SK-N-SH (cell line): ENCODE results near the gene FBXO30. TPM values are rescaled to one million over a fixed set of nuclear protein-coding genes. Genes with fewer than 3 reads are reported as not detected.

Source experiments
- CTCF ChIA-PET: fragments of 300-600, 350-600 bp; formaldehyde crosslinking; extraction: SDS; loops from one replicate; lab custom pipeline; 2021; lab: Yijun Ruan, JAX
- POLR2A ChIA-PET: fragments of 350-600 bp; sonication (Branson Sonifier 250); formaldehyde crosslinking; extraction: SDS; loops from one replicate; lab custom pipeline; 2020; ENCODE audit warnings: antibody characterized with exemption, inconsistent platforms; lab: Yijun Ruan, JAX
- DNase-seq: peaks from one replicate; pipeline ENCODE4 v3.0.0; 2012
- H2AFZ ChIP-seq: fragments of 200-600 bp; sonication (generic); 2 replicates; pipeline ENCODE4 v1.8.1; 2016; ENCODE audit warnings: antibody characterized with exemption, mild to moderate bottlenecking, low read depth
- H3F3A ChIP-seq: fragments of 200-600 bp; sonication (generic); replicated peaks from 2 replicates; pipeline ENCODE3; 2016; ENCODE audit warnings: antibody characterized with exemption, mild to moderate bottlenecking; ENCODE audit not compliant: insufficient read depth
- H3K27ac ChIP-seq, 2 experiments: fragments of 200-500 bp in 1 of 2; fragments of 200-600 bp in 1 of 2; sonication (Bioruptor generic) in 1 of 2; sonication (generic), shearing (Covaris generic) in 1 of 2; 2 replicates each; pipeline versions ENCODE4 v1.5.1 to v1.6.1; 2014 to 2016; ENCODE audit warnings: low read depth in 2 of 2, inconsistent platforms in 1 of 2, low read length in 1 of 2, mild to moderate bottlenecking in 1 of 2, mixed read lengths in 1 of 2
- H3K27me3 ChIP-seq: fragments of 200-600 bp; sonication (generic), shearing (Covaris generic); 2 replicates; pipeline ENCODE4 v1.6.1; 2016; ENCODE audit warnings: mixed run types; ENCODE audit not compliant: insufficient read depth
- H3K36me3 ChIP-seq, 2 experiments: fragments of 200-500 bp in 1 of 2; fragments of 200-600 bp in 1 of 2; sonication (Bioruptor generic) in 1 of 2; sonication (generic) in 1 of 2; replicated peaks in 1 of 2; 2 replicates each; pipeline versions ENCODE3 to v1.5.1; 2014 to 2016; ENCODE audit warnings: low read length in 1 of 2, mild to moderate bottlenecking in 1 of 2; ENCODE audit not compliant: insufficient read depth in 2 of 2, control insufficient read depth in 1 of 2
- H3K4me1 ChIP-seq, 2 experiments: fragments of 200-500 bp in 1 of 2; fragments of 200-600 bp in 1 of 2; sonication (Bioruptor generic) in 1 of 2; sonication (generic), shearing (Covaris generic) in 1 of 2; 2 replicates each; pipeline versions ENCODE4 v1.5.1 to v1.6.1; 2014 to 2016; ENCODE audit warnings: low read depth in 1 of 2, low read length in 1 of 2, mixed run types in 1 of 2; ENCODE audit not compliant: insufficient read depth in 2 of 2, control insufficient read depth in 1 of 2
- H3K4me2 ChIP-seq: fragments of 200-600 bp; sonication (generic), shearing (Covaris generic); 2 replicates; pipeline ENCODE4 v1.6.1; 2017; ENCODE audit warnings: mixed run types
- H3K4me3 ChIP-seq, 2 experiments: fragments of 200-500 bp in 1 of 2; fragments of 200-600 bp in 1 of 2; sonication (Bioruptor generic) in 1 of 2; sonication (generic), shearing (Covaris generic) in 1 of 2; 2 replicates each; pipeline versions ENCODE4 v1.5.1 to v1.8.1; 2014 to 2016; ENCODE audit warnings: low read depth in 2 of 2, inconsistent platforms in 1 of 2, low read length in 1 of 2, mild to moderate bottlenecking in 1 of 2, mixed read lengths in 1 of 2, moderate library complexity in 1 of 2
- H3K79me2 ChIP-seq: fragments of 200-600 bp; sonication (generic); 2 replicates; pipeline ENCODE4 v1.8.1; 2017; ENCODE audit warnings: mild to moderate bottlenecking; ENCODE audit not compliant: insufficient read depth
- H3K9ac ChIP-seq: fragments of 200-600 bp; sonication (generic); 2 replicates; pipeline ENCODE4 v1.6.1; 2017; ENCODE audit warnings: mixed run types
- H3K9me2 ChIP-seq: fragments of 200-600 bp; sonication (generic); 2 replicates; pipeline ENCODE4 v1.6.1; 2017; ENCODE audit warnings: mixed run types
- H3K9me3 ChIP-seq: fragments of 200-600 bp; sonication (generic); 2 replicates; pipeline ENCODE4 v1.6.1; 2017; ENCODE audit warnings: mixed run types, mild to moderate bottlenecking, moderate library complexity
- H4K20me1 ChIP-seq: fragments of 200-600 bp; sonication (generic); 2 replicates; pipeline ENCODE4 v1.6.1; 2017; ENCODE audit warnings: mild to moderate bottlenecking, mixed run types; ENCODE audit not compliant: insufficient read depth
- CHD2 ChIP-seq: fragments of 150-350 bp; IDR thresholded peaks from 2 replicates; pipeline ENCODE4 v1.6.1; 2018; ENCODE audit warnings: low read length; ENCODE audit not compliant: partially characterized antibody
- EP300 ChIP-seq, 2 experiments: IDR thresholded peaks; 2 replicates each; pipeline versions ENCODE4 v1.4.0 to v1.6.1; 2012; ENCODE audit warnings: borderline replicate concordance in 1 of 2, low read depth in 1 of 2, low read length in 1 of 2
- EZH2phosphoT487 ChIP-seq: fragments of 200-600 bp; sonication (generic); IDR thresholded peaks from 2 replicates; pipeline ENCODE4 v1.6.1; 2017; ENCODE audit warnings: low read depth, mixed run types, mild to moderate bottlenecking, antibody characterized with exemption, moderate library complexity, borderline replicate concordance
- FOXM1 ChIP-seq: IDR thresholded peaks from 2 replicates; pipeline ENCODE4 v1.4.0; 2012; ENCODE audit warnings: low read depth, mild to moderate bottlenecking
- GATA2 ChIP-seq: sonication (generic); formaldehyde crosslinking; IDR thresholded peaks from 2 replicates; pipeline ENCODE4 v1.5.0; 2020; ENCODE audit warnings: mild to moderate bottlenecking, missing genetic modification reagents
- IRF3 ChIP-seq: fragments of 150-350 bp; IDR thresholded peaks from 2 replicates; pipeline ENCODE4 v1.6.1; 2016; ENCODE audit warnings: mild to moderate bottlenecking, low read depth, low read length
- MAX ChIP-seq: IDR thresholded peaks from 2 replicates; pipeline ENCODE4 v1.4.0; 2012; ENCODE audit warnings: low read depth
- MEF2A ChIP-seq: IDR thresholded peaks from 2 replicates; pipeline ENCODE4 v1.4.0; 2012; ENCODE audit warnings: low read depth, borderline replicate concordance
- MXI1 ChIP-seq: IDR thresholded peaks from 2 replicates; pipeline ENCODE4 v1.6.1; 2012; ENCODE audit warnings: mild to moderate bottlenecking, low read depth, low read length, improper control_type of control experiment
- PBX3 ChIP-seq: IDR thresholded peaks from 2 replicates; pipeline ENCODE4; 2012
- POLR2AphosphoS5 ChIP-seq: IDR thresholded peaks from 2 replicates; pipeline ENCODE4 v1.6.1; 2012; ENCODE audit warnings: low read depth, low read length
- RAD21 ChIP-seq: IDR thresholded peaks from 2 replicates; pipeline ENCODE4 v1.6.1; 2012; ENCODE audit warnings: mild to moderate bottlenecking, low read length
- RCOR1 ChIP-seq: fragments of 150-350 bp; IDR thresholded peaks from 2 replicates; pipeline ENCODE4 v1.6.1; 2017; ENCODE audit warnings: antibody characterized with exemption, low read length
- REST ChIP-seq: IDR thresholded peaks from 2 replicates; pipeline ENCODE4 v1.6.1; 2012; ENCODE audit warnings: mild to moderate bottlenecking, low read depth, low read length, moderate library complexity
- RXRA ChIP-seq: IDR thresholded peaks from 2 replicates; pipeline ENCODE4 v1.4.0; 2012; ENCODE audit warnings: low read depth, mild to moderate bottlenecking, borderline replicate concordance
- SIN3A ChIP-seq: IDR thresholded peaks from 2 replicates; pipeline ENCODE4 v1.6.1; 2012; ENCODE audit warnings: low read depth, mild to moderate bottlenecking, low read length, moderate library complexity, borderline replicate concordance
- SMC3 ChIP-seq: IDR thresholded peaks from 2 replicates; pipeline ENCODE4 v1.6.1; 2012; ENCODE audit warnings: low read depth, low read length, improper control_type of control experiment
- TAF1 ChIP-seq: IDR thresholded peaks from 2 replicates; pipeline ENCODE4 v1.6.1; 2012; ENCODE audit warnings: low read depth, mild to moderate bottlenecking, low read length, moderate library complexity, borderline replicate concordance
- TEAD4 ChIP-seq: IDR thresholded peaks from 2 replicates; pipeline ENCODE4 v1.4.0; 2012; ENCODE audit warnings: mild to moderate bottlenecking, borderline replicate concordance; ENCODE audit not compliant: insufficient read depth
- USF1 ChIP-seq: IDR thresholded peaks from 2 replicates; pipeline ENCODE4 v1.4.0; 2012; ENCODE audit warnings: low read depth, borderline replicate concordance
- USF2 ChIP-seq: fragments of 150-350 bp; IDR thresholded peaks from 2 replicates; pipeline ENCODE4 v1.6.1; 2017; ENCODE audit warnings: antibody characterized with exemption, low read length, low read depth, borderline replicate concordance
- ZBTB33 ChIP-seq: IDR thresholded peaks from 2 replicates; pipeline ENCODE4 v1.4.0; 2012; ENCODE audit warnings: low read depth, borderline replicate concordance
- WGBS: methylation state at CpG from one replicate; pipeline ENCODE4 v1.1.6; 2017; ENCODE audit warnings: low lambda C conversion rate; 5-methylcytosine and 5-hydroxymethylcytosine counted together
- polyA plus RNA-seq, 3 experiments: library from polyadenylated mRNA; depleted of rRNA; stranded (reverse); fragments of >200 nt; gene quantifications; 2 replicates each; pipeline ENCODE4 v1.2.3, GENCODE V29; 2012

FBXO30 gene
- polyA plus RNA-seq, 1 of the 3 experiments (the other 2 are of a cell fraction): 1.7 TPM

- Histone ChIP-seq H3K9ac (peak overlapping the region; percentile 34; the same call in 1 of the 2 replicates), H3K4me3 (no peak overlapping the region), H2AFZ (peak overlapping the region; percentile 68; the same call in 1 of the 2 replicates), H3K79me2 (no peaks in the 10 kb centered on the region), H3K4me1 (peaks cover 0 to 6% of the 10 kb centered on the region in 2 experiments; a peak in 2 of 4 replicates), H4K20me1 (no peaks in the 10 kb centered on the region), H3K9me3 (no peaks in the 10 kb centered on the region), H3K4me2 (peak overlapping the region; percentile 68; the same call in 1 of the 2 replicates), H3K27me3 (no peaks in the 10 kb centered on the region), H3K36me3 (no peaks in the 10 kb centered on the region), H3K27ac (peak overlapping the region in 1 of 2 experiments; percentile 87; a peak in 2 of 4 replicates), H3K9me2 (no peaks in the 10 kb centered on the region), H3F3A (peaks cover 18% of the 10 kb centered on the region)
- POLR2A ChIA-PET: no interaction called here
- 62% methylated on average over 2 of the region's 2 CpGs for WGBS
- DNase-seq: no peak
- CTCF ChIA-PET: interaction anchor here (0.8 to 1.3 kb wide), 2 partner anchors 13 to 17 kb away, joined by 3 read pairs; no protein-coding TSS in a partner anchor
- no peak for TF ChIP-seq SIN3A
- TF ChIP-seq POLR2AphosphoS5: no peak
- no peak for TF ChIP-seq USF1
- TF ChIP-seq ZBTB33: no peak
- TF ChIP-seq USF2: no peak
- TF ChIP-seq EZH2phosphoT487: no peak
- no peak for TF ChIP-seq RCOR1
- no peak for TF ChIP-seq RXRA
- no peak for TF ChIP-seq TAF1
- TF ChIP-seq MAX: no peak
- peak; percentile 60 for TF ChIP-seq PBX3
- no peak for TF ChIP-seq GATA2 (CRISPR knock-in tag)
- TF ChIP-seq REST: no peak
- no peak for TF ChIP-seq SMC3
- TF ChIP-seq CHD2: no peak
- no peak for TF ChIP-seq RAD21
- TF ChIP-seq TEAD4: no peak
- TF ChIP-seq IRF3: no peak
- no peak for TF ChIP-seq MXI1
- TF ChIP-seq FOXM1: no peak
- TF ChIP-seq EP300 (IDR thresholded peaks at IDR 0.05; ENCODE audit: borderline replicate concordance in 1 of 2, low read depth in 1 of 2, low read length in 1 of 2): peak in 1 of 2 experiments; percentile 41; a peak in 1 of 4 replicates
- TF ChIP-seq MEF2A: no peak
Measured at GRCh38 chr6:145836170-145836569, 21.6 kb upstream of the FBXO30 start.
